Panc1 (cell line): ENCODE results near the gene ZBTB7A. TPM values are rescaled to one million over a fixed set of nuclear protein-coding genes. Genes with fewer than 3 reads are reported as not detected.
A peak's percentile ranks its signal among the peaks of the same experiment; 100 is the strongest.

Source experiments
- ATAC-seq: fragments of 200-7000 bp; cut with Tn5 transposase; 2 replicates; pipeline ENCODE4 v1.9.1; 2020; ENCODE audit warnings: mild to moderate bottlenecking, moderate library complexity
- BruUV-seq: library from RNA; stranded (reverse); fragments of 400-500 nt; replicated peaks from 2 replicates; lab custom pipeline; 2021; lab: Mats Ljungman, UMichigan
- CTCF ChIA-PET: fragments of 300-600 bp; sonication (Branson Sonifier 250); formaldehyde crosslinking; loops from one replicate; lab custom pipeline; 2022; ENCODE audit warnings: antibody characterized with exemption; lab: Charles Lee
- POLR2A ChIA-PET: fragments of 300-600 bp; sonication (Branson Sonifier 250); formaldehyde crosslinking; loops from one replicate; lab custom pipeline; 2022; ENCODE audit warnings: antibody characterized with exemption; lab: Charles Lee
- DNase-seq: peaks from one replicate; pipeline ENCODE4 v3.0.0-alpha.2; 2010; ENCODE audit warnings: low read depth, low spot score
- H3K27ac ChIP-seq: 2 replicates; pipeline ENCODE4 v1.5.1; 2011; ENCODE audit warnings: mild to moderate bottlenecking, low read length, inconsistent platforms
- H3K27me3 ChIP-seq: fragments of 200-500 bp; sonication (Bioruptor generic); 2 replicates; pipeline ENCODE4 v1.6.0; 2014; ENCODE audit warnings: low read length, inconsistent platforms; ENCODE audit not compliant: control insufficient read depth, insufficient read depth
- H3K36me3 ChIP-seq: fragments of 200-500 bp; sonication (Bioruptor generic); 2 replicates; pipeline ENCODE4 v1.5.1; 2014; ENCODE audit warnings: inconsistent platforms, mild to moderate bottlenecking, low read length, moderate library complexity; ENCODE audit not compliant: control insufficient read depth, insufficient read depth
- H3K4me1 ChIP-seq: 2 replicates; pipeline ENCODE4 v1.5.1; 2011; ENCODE audit warnings: inconsistent platforms, mild to moderate bottlenecking, low read length, moderate library complexity; ENCODE audit not compliant: control insufficient read depth, insufficient read depth
- H3K4me3 ChIP-seq, 2 experiments: 2 replicates each; pipeline ENCODE4 v1.5.1; 2011 to 2012; ENCODE audit warnings: low read depth in 2 of 2, low read length in 2 of 2, mild to moderate bottlenecking in 2 of 2, inconsistent platforms in 1 of 2, moderate library complexity in 1 of 2
- H3K9me3 ChIP-seq: fragments of 200-500 bp; sonication (Bioruptor generic); 2 replicates; pipeline ENCODE4 v1.5.1; 2014; ENCODE audit warnings: low read depth, mild to moderate bottlenecking, inconsistent platforms, low read length, moderate library complexity; ENCODE audit not compliant: control insufficient read depth, insufficient read depth
- CTCF ChIP-seq: fragments of 450-650 bp; IDR thresholded peaks from 2 replicates; pipeline ENCODE4 v1.5.1; 2017; ENCODE audit warnings: mild to moderate bottlenecking
- POLR2AphosphoS5 ChIP-seq: IDR thresholded peaks from 2 replicates; pipeline ENCODE4 v1.6.1; 2012; ENCODE audit warnings: mild to moderate bottlenecking, low read depth, low read length, moderate library complexity
- REST ChIP-seq, 2 experiments: IDR thresholded peaks; 2 replicates each; pipeline ENCODE4 v1.6.1; 2011 to 2012; ENCODE audit warnings: low read depth in 2 of 2, control low read depth in 1 of 2, low read length in 1 of 2, mild to moderate bottlenecking in 1 of 2, moderate library complexity in 1 of 2; ENCODE audit not compliant: insufficient read depth in 1 of 2
- SIN3A ChIP-seq: IDR thresholded peaks from 2 replicates; pipeline ENCODE4 v1.6.1; 2012; ENCODE audit warnings: low read depth, mild to moderate bottlenecking, low read length, moderate library complexity, borderline replicate concordance; ENCODE audit not compliant: insufficient read depth
- TCF7L2 ChIP-seq: IDR thresholded peaks from 2 replicates; pipeline ENCODE4 v1.6.1; 2011; ENCODE audit warnings: mild to moderate bottlenecking, low read depth, low read length, inconsistent platforms
- in situ Hi-C: cut with HindIII; loops from 2 replicates; pipeline ENCODE4 v1.10.0; 2016; ENCODE audit warnings: low sequenced_read_pairs, low pct_unique_long_range_greater_than_20kb
- intact Hi-C: fragments of 100-400 bp; cut with micrococcal nuclease; formaldehyde crosslinking; loops from one replicate; pipeline ENCODE4 v1.10.0; 2022; ENCODE audit not compliant: unreplicated experiment
- total RNA-seq: library from RNA; stranded (reverse); gene quantifications from one replicate; pipeline ENCODE4 v1.2.1, GENCODE V29; 2021; ENCODE audit not compliant: unreplicated experiment

The ZBTB7A gene
- total RNA-seq, 1 experiment from 2014 or later = 48.0 TPM

GRCh38 chr19:4087787-4088679, 21.3 kb upstream of the ZBTB7A start:
- Histone ChIP-seq H3K9me3 (no peaks in the 10 kb centered on the region), H3K27me3 (no peaks in the 10 kb centered on the region), H3K4me1 (no peaks in the 10 kb centered on the region), H3K27ac (no peak overlapping the region), H3K4me3 (no peak overlapping the region), H3K36me3 (no peaks in the 10 kb centered on the region)
- ChIA-PET CTCF (no interaction called here), POLR2A (no interaction called here)
- in situ Hi-C loops = no loop called here
- intact Hi-C loops = no loop called here
- BruUV-seq = TSS peak; percentile 57
- TF ChIP-seq SIN3A (no peak), TCF7L2 (no peak), REST (IDR thresholded peaks at IDR 0.05; ENCODE audit: insufficient read depth in 1 of 2, low read depth in 2 of 2, low read length in 1 of 2) (no peak), CTCF (no peak), POLR2AphosphoS5 (no peak)
- ATAC-seq = no peak
- no peak for DNase-seq

GRCh38 chr19:4086411-4086867, 19.7 kb upstream of the ZBTB7A start:
- ATAC-seq = peak; percentile 55; the same call in 1 of the 2 replicates
- BruUV-seq = no TSS peak
- POLR2A ChIA-PET = no interaction called here
- Histone ChIP-seq H3K9me3 (no peaks in the 10 kb centered on the region), H3K36me3 (no peaks in the 10 kb centered on the region), H3K4me1 (no peaks in the 10 kb centered on the region), H3K27ac (no peak overlapping the region), H3K4me3 (no peak overlapping the region), H3K27me3 (no peaks in the 10 kb centered on the region)
- DNase-seq = no peak
- no peak for TF ChIP-seq TCF7L2
- TF ChIP-seq POLR2AphosphoS5 = no peak
- no peak for TF ChIP-seq REST (IDR thresholded peaks at IDR 0.05; ENCODE audit: insufficient read depth in 1 of 2, low read depth in 2 of 2, low read length in 1 of 2)
- intact Hi-C loops (no loop called here), in situ Hi-C loops (no loop called here)
- CTCF ChIA-PET = no interaction called here
